ENCODE results near the gene SULT1E1. TPM values are rescaled to one million over a fixed set of nuclear protein-coding genes. Genes with fewer than 3 reads are reported as not detected.

SULT1E1 gene
- total RNA-seq, 1 donor from 2014 or later, result not detected

DNA sequence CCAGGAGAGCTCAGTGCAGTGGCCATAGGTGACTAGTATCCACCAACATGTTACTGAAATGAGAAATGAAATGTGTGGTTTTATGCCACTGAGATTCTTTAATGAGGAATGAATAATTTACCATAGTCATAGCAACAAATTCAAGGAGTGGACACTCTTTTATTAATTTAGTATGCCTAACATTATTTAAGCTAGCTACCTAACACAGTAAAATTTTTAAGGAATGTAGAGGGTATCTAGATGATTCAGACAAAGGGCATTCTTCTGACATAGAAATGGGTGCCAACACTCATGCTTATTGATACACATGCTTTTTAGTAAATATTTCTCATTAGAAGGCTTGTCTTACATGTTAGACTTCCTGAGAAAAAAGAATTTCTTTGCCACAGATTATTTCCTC is 66.2 kb downstream of the SULT1E1 start:
- no peak overlapping the region for H2AFZ ChIP-seq (ENCODE audit: low read depth, low read length)
- DNase-seq (ENCODE audit: low read depth) (no peak), FAIRE-seq (no peak)
- no peaks in the 10 kb centered on the region for H3K79me2 ChIP-seq (ENCODE audit: insufficient read depth, low read length)
- H3K9me3 ChIP-seq (ENCODE audit: insufficient read depth, low read depth, low read length), result no peaks in the 10 kb centered on the region
- no peaks in the 10 kb centered on the region for H3K27me3 ChIP-seq (ENCODE audit: insufficient read depth, low read length)
- H3K36me3 ChIP-seq (ENCODE audit: insufficient read depth, low read length), result no peaks in the 10 kb centered on the region
- Mint-ChIP-seq H3K4me1 (ENCODE audit: low read depth, unreplicated experiment) (no peaks in the 10 kb centered on the region), H3K36me3 (ENCODE audit: low read depth, unreplicated experiment) (no peaks in the 10 kb centered on the region), H3K27me3 (ENCODE audit: low read depth, unreplicated experiment) (no peaks in the 10 kb centered on the region), H3K9me3 (ENCODE audit: unreplicated experiment) (no peaks in the 10 kb centered on the region), H3K4me3 (ENCODE audit: unreplicated experiment) (no peak overlapping the region), H3K27ac (ENCODE audit: unreplicated experiment) (no peak overlapping the region)
- no peaks in the 10 kb centered on the region for H3K4me1 ChIP-seq (ENCODE audit: insufficient read depth, low read length)
- no peak overlapping the region for H3K4me2 ChIP-seq (ENCODE audit: low read length)
- no peak overlapping the region for H3K27ac ChIP-seq (ENCODE audit: low read depth, low read length)
- TF ChIP-seq EZH2 (IDR thresholded peaks at IDR 0.05; ENCODE audit: insufficient read depth, low read length), result no peak
- TF ChIP-seq, protein P1, sequence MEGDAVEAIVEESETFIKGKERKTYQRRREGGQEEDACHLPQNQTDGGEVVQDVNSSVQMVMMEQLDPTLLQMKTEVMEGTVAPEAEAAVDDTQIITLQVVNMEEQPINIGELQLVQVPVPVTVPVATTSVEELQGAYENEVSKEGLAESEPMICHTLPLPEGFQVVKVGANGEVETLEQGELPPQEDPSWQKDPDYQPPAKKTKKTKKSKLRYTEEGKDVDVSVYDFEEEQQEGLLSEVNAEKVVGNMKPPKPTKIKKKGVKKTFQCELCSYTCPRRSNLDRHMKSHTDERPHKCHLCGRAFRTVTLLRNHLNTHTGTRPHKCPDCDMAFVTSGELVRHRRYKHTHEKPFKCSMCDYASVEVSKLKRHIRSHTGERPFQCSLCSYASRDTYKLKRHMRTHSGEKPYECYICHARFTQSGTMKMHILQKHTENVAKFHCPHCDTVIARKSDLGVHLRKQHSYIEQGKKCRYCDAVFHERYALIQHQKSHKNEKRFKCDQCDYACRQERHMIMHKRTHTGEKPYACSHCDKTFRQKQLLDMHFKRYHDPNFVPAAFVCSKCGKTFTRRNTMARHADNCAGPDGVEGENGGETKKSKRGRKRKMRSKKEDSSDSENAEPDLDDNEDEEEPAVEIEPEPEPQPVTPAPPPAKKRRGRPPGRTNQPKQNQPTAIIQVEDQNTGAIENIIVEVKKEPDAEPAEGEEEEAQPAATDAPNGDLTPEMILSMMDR (IDR thresholded peaks at IDR 0.05; ENCODE audit: insufficient read depth, low read depth, low read length), result no peak
- H4K20me1 ChIP-seq (ENCODE audit: insufficient read depth, low read length), result no peaks in the 10 kb centered on the region
- no peak overlapping the region for H3K9ac ChIP-seq (ENCODE audit: low read length)
- no peak overlapping the region for H3K4me3 ChIP-seq (ENCODE audit: insufficient read depth, low read depth, low read length)

Other genes with a start within 250 kb of the SULT1E1 start
- gene UGT2A2, start 220.5 kb downstream of the SULT1E1 start, total RNA-seq, result not detected in 2 replicates
- not detected in 2 replicates for gene UGT2A1, start 206.9 kb downstream of the SULT1E1 start, total RNA-seq
- gene SULT1B1, start 99.5 kb downstream of the SULT1E1 start, total RNA-seq, result 0.11 and 0.24 TPM in 2 replicates
- gene CSN1S1, start 70.9 kb upstream of the SULT1E1 start, total RNA-seq, result not detected in 2 replicates
- gene CSN2, start 105.6 kb upstream of the SULT1E1 start, total RNA-seq, result not detected in 2 replicates
- gene STATH, start 135.8 kb upstream of the SULT1E1 start, total RNA-seq, result not detected in 2 replicates
- gene HTN3, start 168.3 kb upstream of the SULT1E1 start, total RNA-seq, result not detected in 2 replicates
- gene HTN1, start 190.3 kb upstream of the SULT1E1 start, total RNA-seq, result not detected in 2 replicates